OCI-LY7 (cell line): Measurements from ENCODE around the gene TTF1. TPM values are rescaled to one million over a fixed set of nuclear protein-coding genes. Genes with fewer than 3 reads are reported as not detected.

Experiments
- BruUV-seq: library from RNA; stranded (reverse); fragments of 400-500 nt; replicated peaks from 2 replicates; lab custom pipeline; 2021; lab: Mats Ljungman, UMichigan
- CTCF ChIA-PET: fragments of 300-600 bp; sonication (Branson Sonifier 250); formaldehyde crosslinking; loops from one replicate; lab custom pipeline; 2022; ENCODE audit warnings: antibody characterized with exemption; ENCODE audit not compliant: unreplicated experiment; lab: Charles Lee
- POLR2A ChIA-PET: fragments of 300-600 bp; sonication (Branson Sonifier 250); formaldehyde crosslinking; loops from one replicate; lab custom pipeline; 2022; ENCODE audit warnings: antibody characterized with exemption; lab: Charles Lee
- DNase-seq: peaks from one replicate; pipeline ENCODE4 v3.0.0-alpha.2; 2015; ENCODE audit warnings: low spot score
- H2AFZ ChIP-seq: fragments of 200-600 bp; sonication (generic), shearing (Covaris generic); 2 replicates; pipeline ENCODE4 v1.6.1; 2014; ENCODE audit warnings: mild to moderate bottlenecking, antibody characterized with exemption, low read length, moderate library complexity
- H3K27ac ChIP-seq: fragments of 200-600 bp; sonication (generic); 2 replicates; pipeline ENCODE4 v1.5.1; 2014; ENCODE audit warnings: mixed run types, low read depth, mild to moderate bottlenecking, moderate library complexity, low read length, inconsistent platforms; ENCODE audit not compliant: poor library complexity, severe bottlenecking
- H3K36me3 ChIP-seq: fragments of 200-600 bp; sonication (generic); 2 replicates; pipeline ENCODE4 v1.6.1; 2014; ENCODE audit warnings: mild to moderate bottlenecking, antibody characterized with exemption, low read length, moderate library complexity, mixed read lengths; ENCODE audit not compliant: insufficient read depth
- H3K4me1 ChIP-seq: fragments of 200-600 bp; sonication (generic); 2 replicates; pipeline ENCODE4 v1.5.1; 2014; ENCODE audit warnings: mild to moderate bottlenecking, low read length; ENCODE audit not compliant: insufficient read depth, poor library complexity, severe bottlenecking
- H3K4me2 ChIP-seq: fragments of 200-600 bp; sonication (generic); 2 replicates; pipeline ENCODE4 v1.6.1; 2014; ENCODE audit warnings: mild to moderate bottlenecking, low read length
- H3K4me3 ChIP-seq: fragments of 200-600 bp; sonication (generic); 2 replicates; pipeline ENCODE4 v1.5.1; 2014; ENCODE audit warnings: mild to moderate bottlenecking, low read depth, low read length; ENCODE audit not compliant: poor library complexity, severe bottlenecking
- H3K79me2 ChIP-seq: fragments of 200-600 bp; sonication (generic); 2 replicates; pipeline ENCODE4 v1.6.1; 2016; ENCODE audit warnings: low read depth, mild to moderate bottlenecking, low read length, moderate library complexity, mixed read lengths; ENCODE audit not compliant: insufficient read depth
- H3K9me2 ChIP-seq: fragments of 200-600 bp; sonication (generic); 2 replicates; pipeline ENCODE4 v1.6.1; 2016; ENCODE audit warnings: mild to moderate bottlenecking, low read length, mixed read lengths; ENCODE audit not compliant: insufficient read depth
- H3K9me3 ChIP-seq: fragments of 200-600 bp; sonication (generic); 2 replicates; pipeline ENCODE4 v1.6.1; 2014; ENCODE audit warnings: mild to moderate bottlenecking, mixed run types, low read length, mixed read lengths
- H4K20me1 ChIP-seq: fragments of 200-600 bp; sonication (generic); 2 replicates; pipeline ENCODE4 v1.6.1; 2014; ENCODE audit warnings: mild to moderate bottlenecking, antibody characterized with exemption, low read length, moderate library complexity, mixed read lengths; ENCODE audit not compliant: insufficient read depth
- EZH2phosphoT487 ChIP-seq: fragments of 200-600 bp; sonication (generic); IDR thresholded peaks from 2 replicates; pipeline ENCODE4 v1.6.1; 2018; ENCODE audit warnings: low read depth, borderline replicate concordance, mild to moderate bottlenecking, mixed run types, antibody characterized with exemption, low read length, moderate library complexity, mixed read lengths
- intact Hi-C: fragments of 100-400 bp; cut with micrococcal nuclease; formaldehyde crosslinking; loops from one replicate; pipeline ENCODE4 v1.10.0; 2022; ENCODE audit not compliant: unreplicated experiment
- total RNA-seq, 2 experiments: library from RNA; depleted of rRNA in 1 of 2; stranded (reverse); fragments of >200 nt in 1 of 2; shearing (Covaris generic) in 1 of 2; gene quantifications; 2 replicates each; pipeline ENCODE4 v1.2.3, GENCODE V29; 2014 to 2022
- TF ChIP-seq, protein P1 (sequence below): fragments of 200-600 bp; sonication (generic); conservative IDR thresholded peaks from 2 replicates; pipeline ENCODE4 v1.5.1; 2014; ENCODE audit warnings: mild to moderate bottlenecking, antibody characterized with exemption, low read length, moderate library complexity, mixed read lengths

TTF1 gene
- total RNA-seq, 2 experiments from 2014 or later, result 17.8 to 21.2 TPM

GRCh38 chr9:132341177-132341840, 65.3 kb downstream of the TTF1 start:
- TF ChIP-seq, protein P1, sequence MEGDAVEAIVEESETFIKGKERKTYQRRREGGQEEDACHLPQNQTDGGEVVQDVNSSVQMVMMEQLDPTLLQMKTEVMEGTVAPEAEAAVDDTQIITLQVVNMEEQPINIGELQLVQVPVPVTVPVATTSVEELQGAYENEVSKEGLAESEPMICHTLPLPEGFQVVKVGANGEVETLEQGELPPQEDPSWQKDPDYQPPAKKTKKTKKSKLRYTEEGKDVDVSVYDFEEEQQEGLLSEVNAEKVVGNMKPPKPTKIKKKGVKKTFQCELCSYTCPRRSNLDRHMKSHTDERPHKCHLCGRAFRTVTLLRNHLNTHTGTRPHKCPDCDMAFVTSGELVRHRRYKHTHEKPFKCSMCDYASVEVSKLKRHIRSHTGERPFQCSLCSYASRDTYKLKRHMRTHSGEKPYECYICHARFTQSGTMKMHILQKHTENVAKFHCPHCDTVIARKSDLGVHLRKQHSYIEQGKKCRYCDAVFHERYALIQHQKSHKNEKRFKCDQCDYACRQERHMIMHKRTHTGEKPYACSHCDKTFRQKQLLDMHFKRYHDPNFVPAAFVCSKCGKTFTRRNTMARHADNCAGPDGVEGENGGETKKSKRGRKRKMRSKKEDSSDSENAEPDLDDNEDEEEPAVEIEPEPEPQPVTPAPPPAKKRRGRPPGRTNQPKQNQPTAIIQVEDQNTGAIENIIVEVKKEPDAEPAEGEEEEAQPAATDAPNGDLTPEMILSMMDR, result no peak
- no peak for TF ChIP-seq EZH2phosphoT487
- H3K4me2 ChIP-seq, result no peak overlapping the region
- H3K79me2 ChIP-seq, result no peaks in the 10 kb centered on the region; the same call in 1 of the 2 replicates
- H3K9me3 ChIP-seq, result no peaks in the 10 kb centered on the region
- POLR2A ChIA-PET, result interaction anchor here (0.7 kb wide), 1 partner anchor 50 kb away, joined by 3 read pairs; no protein-coding TSS in a partner anchor
- H3K4me1 ChIP-seq, result no peaks in the 10 kb centered on the region
- no peaks in the 10 kb centered on the region for H3K9me2 ChIP-seq
- peaks cover 97% of the 10 kb centered on the region for H3K36me3 ChIP-seq
- no TSS peak for BruUV-seq
- DNase-seq, result no peak
- CTCF ChIA-PET, result no interaction called here
- H3K4me3 ChIP-seq, result no peak overlapping the region
- intact Hi-C loops, result no loop called here
- H4K20me1 ChIP-seq, result 0 out of 2 replicates have a peak, but pooled peaks cover 3% of the 10 kb centered on the region
- H3K27ac ChIP-seq, result no peak overlapping the region
- H2AFZ ChIP-seq, result no peak overlapping the region

DNA sequence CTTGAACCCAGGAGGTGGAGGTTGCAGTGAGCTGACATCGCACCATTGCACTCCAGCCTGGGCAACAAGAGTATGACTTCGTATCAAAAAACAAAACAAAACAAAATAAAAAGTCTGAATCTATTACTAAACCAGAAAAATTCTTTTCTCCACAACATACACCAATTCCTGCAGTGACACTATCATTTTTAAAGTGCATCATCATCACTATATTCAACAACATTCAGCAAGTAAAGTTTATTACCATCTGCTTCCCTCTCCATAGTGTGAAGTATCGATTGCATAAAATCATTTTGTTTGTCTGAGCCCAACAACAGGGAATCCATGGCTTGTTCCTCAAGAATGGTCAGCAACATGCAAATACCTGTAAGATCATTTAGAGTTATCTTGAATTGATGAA, 72.3 kb downstream of the TTF1 start:
- no peak overlapping the region for H3K4me2 ChIP-seq
- peaks cover 95% of the 10 kb centered on the region for H3K36me3 ChIP-seq
- no peak overlapping the region for H3K4me3 ChIP-seq
- no peaks in the 10 kb centered on the region for H4K20me1 ChIP-seq
- no peaks in the 10 kb centered on the region for H3K9me3 ChIP-seq
- no peak overlapping the region for H2AFZ ChIP-seq
- H3K4me1 ChIP-seq, result no peaks in the 10 kb centered on the region
- CTCF ChIA-PET, result no interaction called here
- no peaks in the 10 kb centered on the region for H3K79me2 ChIP-seq
- no peaks in the 10 kb centered on the region for H3K9me2 ChIP-seq
- no peak overlapping the region for H3K27ac ChIP-seq
- intact Hi-C loops, result no loop called here
- TF ChIP-seq, protein P1, result no peak
- no peak for TF ChIP-seq EZH2phosphoT487
- POLR2A ChIA-PET, result no interaction called here
- no peak for DNase-seq
- BruUV-seq, result no TSS peak

DNA sequence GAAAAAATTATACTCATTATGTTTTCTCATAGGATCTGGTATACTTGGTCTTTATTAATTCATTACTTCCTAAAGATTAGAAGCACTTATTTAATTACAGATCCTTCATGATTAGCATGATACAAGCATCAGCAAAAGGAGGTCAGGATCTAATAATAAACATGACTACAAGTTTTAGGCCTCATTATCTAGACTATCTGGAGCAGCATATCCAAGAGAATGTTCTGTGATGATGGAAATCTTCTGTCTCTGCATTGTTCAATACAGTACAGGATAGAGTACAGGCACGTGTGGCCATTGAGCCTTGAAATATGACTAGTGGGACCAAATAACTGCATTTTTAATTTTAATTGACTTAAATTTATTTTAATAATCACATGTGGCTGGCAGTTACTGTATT, 73.1 kb downstream of the TTF1 start:
- no peak for TF ChIP-seq EZH2phosphoT487
- TF ChIP-seq, protein P1, result no peak
- DNase-seq, result no peak
- peaks cover 95% of the 10 kb centered on the region for H3K36me3 ChIP-seq
- no peak overlapping the region for H3K4me2 ChIP-seq
- POLR2A ChIA-PET, result no interaction called here
- no peaks in the 10 kb centered on the region for H3K9me2 ChIP-seq
- CTCF ChIA-PET, result no interaction called here
- no peak overlapping the region for H2AFZ ChIP-seq
- no TSS peak for BruUV-seq
- intact Hi-C loops, result no loop called here
- no peak overlapping the region for H3K27ac ChIP-seq
- no peaks in the 10 kb centered on the region for H4K20me1 ChIP-seq
- H3K4me3 ChIP-seq, result no peak overlapping the region
- no peaks in the 10 kb centered on the region for H3K9me3 ChIP-seq
- no peaks in the 10 kb centered on the region for H3K4me1 ChIP-seq
- H3K79me2 ChIP-seq, result no peaks in the 10 kb centered on the region
